ENCODE results near the gene OR52D1.

The OR52D1 gene

DNA sequence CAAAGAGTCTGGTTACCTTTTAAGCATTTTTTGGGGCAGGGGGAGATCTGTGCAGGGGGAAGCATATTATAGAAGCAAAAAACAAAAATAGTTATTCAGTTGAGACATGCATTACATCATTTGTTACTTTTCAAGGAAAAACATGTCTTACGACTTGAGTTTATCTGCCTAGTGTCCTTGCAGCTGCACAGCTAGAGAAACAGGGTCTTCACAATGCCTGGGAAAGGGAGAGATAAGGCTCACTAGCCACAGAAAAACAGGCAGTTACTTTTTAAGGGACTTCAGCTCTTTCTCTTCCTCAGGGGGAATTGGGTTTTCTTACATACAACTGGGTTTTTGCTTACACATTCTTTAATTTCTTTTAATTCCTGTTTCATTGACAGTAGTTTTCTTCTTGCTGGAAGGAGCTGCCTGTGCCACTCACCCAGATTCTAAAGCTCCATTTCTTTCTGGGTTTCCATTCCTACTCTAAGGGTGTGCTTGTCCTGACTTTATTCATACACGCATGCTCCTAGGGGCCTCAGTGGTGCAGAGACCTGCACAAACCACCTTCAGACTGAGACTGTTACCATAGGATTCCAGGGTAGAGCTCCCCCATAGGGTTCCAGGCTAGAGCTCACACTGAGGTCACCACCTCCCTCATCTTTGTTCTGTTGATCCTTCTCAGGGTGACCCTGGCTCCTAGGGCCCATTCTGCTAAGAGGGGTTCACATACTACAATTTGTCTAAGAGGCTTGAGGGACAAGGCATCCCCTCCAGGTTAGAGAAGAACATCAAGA, 42.8 kb downstream of the OR52D1 start (continued):
- TF ChIP-seq, protein P1, sequence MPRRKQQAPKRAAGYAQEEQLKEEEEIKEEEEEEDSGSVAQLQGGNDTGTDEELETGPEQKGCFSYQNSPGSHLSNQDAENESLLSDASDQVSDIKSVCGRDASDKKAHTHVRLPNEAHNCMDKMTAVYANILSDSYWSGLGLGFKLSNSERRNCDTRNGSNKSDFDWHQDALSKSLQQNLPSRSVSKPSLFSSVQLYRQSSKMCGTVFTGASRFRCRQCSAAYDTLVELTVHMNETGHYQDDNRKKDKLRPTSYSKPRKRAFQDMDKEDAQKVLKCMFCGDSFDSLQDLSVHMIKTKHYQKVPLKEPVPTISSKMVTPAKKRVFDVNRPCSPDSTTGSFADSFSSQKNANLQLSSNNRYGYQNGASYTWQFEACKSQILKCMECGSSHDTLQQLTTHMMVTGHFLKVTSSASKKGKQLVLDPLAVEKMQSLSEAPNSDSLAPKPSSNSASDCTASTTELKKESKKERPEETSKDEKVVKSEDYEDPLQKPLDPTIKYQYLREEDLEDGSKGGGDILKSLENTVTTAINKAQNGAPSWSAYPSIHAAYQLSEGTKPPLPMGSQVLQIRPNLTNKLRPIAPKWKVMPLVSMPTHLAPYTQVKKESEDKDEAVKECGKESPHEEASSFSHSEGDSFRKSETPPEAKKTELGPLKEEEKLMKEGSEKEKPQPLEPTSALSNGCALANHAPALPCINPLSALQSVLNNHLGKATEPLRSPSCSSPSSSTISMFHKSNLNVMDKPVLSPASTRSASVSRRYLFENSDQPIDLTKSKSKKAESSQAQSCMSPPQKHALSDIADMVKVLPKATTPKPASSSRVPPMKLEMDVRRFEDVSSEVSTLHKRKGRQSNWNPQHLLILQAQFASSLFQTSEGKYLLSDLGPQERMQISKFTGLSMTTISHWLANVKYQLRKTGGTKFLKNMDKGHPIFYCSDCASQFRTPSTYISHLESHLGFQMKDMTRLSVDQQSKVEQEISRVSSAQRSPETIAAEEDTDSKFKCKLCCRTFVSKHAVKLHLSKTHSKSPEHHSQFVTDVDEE (CRISPR knock-in tag; IDR thresholded peaks at IDR 0.05) = no peak
- TF ChIP-seq CSDC2 (CRISPR knock-in tag; IDR thresholded peaks at IDR 0.05) = no peak
- TF ChIP-seq ZNF8 (CRISPR knock-in tag; IDR thresholded peaks at IDR 0.05) = no peak
- TF ChIP-seq ZNF565 (CRISPR knock-in tag; conservative IDR thresholded peaks at IDR 0.05; ENCODE audit: low read depth) = no peak

DNA sequence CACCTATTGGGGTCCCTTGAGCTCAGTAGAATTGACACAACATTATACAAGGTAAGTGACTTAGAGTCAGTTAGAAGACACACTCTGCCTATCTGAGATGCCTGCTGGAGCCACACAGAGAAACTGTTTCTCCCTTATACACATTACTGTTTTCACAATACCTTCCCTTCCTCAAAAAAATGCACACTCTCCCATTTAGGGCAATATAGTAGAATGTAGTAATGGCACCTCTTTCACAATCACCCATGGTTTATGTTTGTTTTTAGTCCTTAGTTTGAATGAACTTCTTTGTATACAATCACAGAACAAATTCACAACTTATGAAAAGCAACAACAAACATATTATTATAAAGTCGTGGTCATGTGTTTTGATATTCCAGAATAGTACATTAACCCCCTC, 45.6 kb downstream of the OR52D1 start:
- TF ChIP-seq ISL1 (CRISPR knock-in tag; IDR thresholded peaks at IDR 0.05) (no peak), GLIS3 (CRISPR knock-in tag; IDR thresholded peaks at IDR 0.05) (no peak), PPARA (CRISPR knock-in tag; IDR thresholded peaks at IDR 0.05; ENCODE audit: borderline replicate concordance) (no peak), ZNF70 (CRISPR knock-in tag; IDR thresholded peaks at IDR 0.05) (no peak), SNAI2 (CRISPR knock-in tag; IDR thresholded peaks at IDR 0.05) (no peak), TOX (CRISPR knock-in tag; IDR thresholded peaks at IDR 0.05; ENCODE audit: borderline replicate concordance) (no peak), ZFP30 (CRISPR knock-in tag; IDR thresholded peaks at IDR 0.05) (no peak)
- TF ChIP-seq, protein P2, sequence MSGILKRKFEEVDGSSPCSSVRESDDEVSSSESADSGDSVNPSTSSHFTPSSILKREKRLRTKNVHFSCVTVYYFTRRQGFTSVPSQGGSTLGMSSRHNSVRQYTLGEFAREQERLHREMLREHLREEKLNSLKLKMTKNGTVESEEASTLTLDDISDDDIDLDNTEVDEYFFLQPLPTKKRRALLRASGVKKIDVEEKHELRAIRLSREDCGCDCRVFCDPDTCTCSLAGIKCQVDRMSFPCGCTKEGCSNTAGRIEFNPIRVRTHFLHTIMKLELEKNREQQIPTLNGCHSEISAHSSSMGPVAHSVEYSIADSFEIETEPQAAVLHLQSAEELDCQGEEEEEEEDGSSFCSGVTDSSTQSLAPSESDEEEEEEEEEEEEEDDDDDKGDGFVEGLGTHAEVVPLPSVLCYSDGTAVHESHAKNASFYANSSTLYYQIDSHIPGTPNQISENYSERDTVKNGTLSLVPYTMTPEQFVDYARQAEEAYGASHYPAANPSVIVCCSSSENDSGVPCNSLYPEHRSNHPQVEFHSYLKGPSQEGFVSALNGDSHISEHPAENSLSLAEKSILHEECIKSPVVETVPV (CRISPR knock-in tag; IDR thresholded peaks at IDR 0.05) = no peak
- ATAC-seq = no peak

DNA sequence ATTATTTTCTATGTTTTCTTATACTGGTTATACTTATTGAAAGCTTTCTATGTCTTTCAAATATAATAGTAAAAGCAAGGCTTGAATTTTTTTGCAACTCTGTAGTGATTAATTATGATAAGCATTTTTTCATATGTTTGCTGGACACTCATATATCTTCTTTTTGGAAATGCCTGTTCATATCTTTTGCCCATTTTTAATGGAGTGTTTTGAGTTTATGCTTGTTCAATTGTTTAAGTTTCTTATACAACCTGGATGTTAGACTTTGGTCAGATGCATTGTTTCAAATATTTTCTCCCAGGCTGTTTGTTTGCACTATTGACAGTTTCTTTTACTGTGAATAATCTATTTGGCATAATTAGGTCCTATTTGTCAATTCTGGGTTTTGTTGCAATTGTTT, 48.0 kb downstream of the OR52D1 start:
- TF ChIP-seq ARNTL (CRISPR knock-in tag; IDR thresholded peaks at IDR 0.05; ENCODE audit: borderline replicate concordance, low read depth) (no peak), ZC3H10 (CRISPR knock-in tag; IDR thresholded peaks at IDR 0.05) (no peak), ZNF8 (CRISPR knock-in tag; IDR thresholded peaks at IDR 0.05) (no peak), ZNF70 (CRISPR knock-in tag; IDR thresholded peaks at IDR 0.05) (no peak), OSR1 (CRISPR knock-in tag; IDR thresholded peaks at IDR 0.05) (no peak), TOX (CRISPR knock-in tag; IDR thresholded peaks at IDR 0.05; ENCODE audit: borderline replicate concordance) (no peak), ISL1 (CRISPR knock-in tag; IDR thresholded peaks at IDR 0.05) (no peak), SNAI2 (CRISPR knock-in tag; IDR thresholded peaks at IDR 0.05) (no peak), CSDC2 (CRISPR knock-in tag; IDR thresholded peaks at IDR 0.05) (no peak), ZFP3 (CRISPR knock-in tag; IDR thresholded peaks at IDR 0.05) (no peak)
- TF ChIP-seq, protein P3, sequence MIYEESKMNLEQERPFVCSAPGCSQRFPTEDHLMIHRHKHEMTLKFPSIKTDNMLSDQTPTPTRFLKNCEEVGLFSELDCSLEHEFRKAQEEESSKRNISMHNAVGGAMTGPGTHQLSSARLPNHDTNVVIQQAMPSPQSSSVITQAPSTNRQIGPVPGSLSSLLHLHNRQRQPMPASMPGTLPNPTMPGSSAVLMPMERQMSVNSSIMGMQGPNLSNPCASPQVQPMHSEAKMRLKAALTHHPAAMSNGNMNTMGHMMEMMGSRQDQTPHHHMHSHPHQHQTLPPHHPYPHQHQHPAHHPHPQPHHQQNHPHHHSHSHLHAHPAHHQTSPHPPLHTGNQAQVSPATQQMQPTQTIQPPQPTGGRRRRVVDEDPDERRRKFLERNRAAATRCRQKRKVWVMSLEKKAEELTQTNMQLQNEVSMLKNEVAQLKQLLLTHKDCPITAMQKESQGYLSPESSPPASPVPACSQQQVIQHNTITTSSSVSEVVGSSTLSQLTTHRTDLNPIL (CRISPR knock-in tag; IDR thresholded peaks at IDR 0.05; ENCODE audit: low read depth) = no peak
- TF ChIP-seq, protein P1 (CRISPR knock-in tag; IDR thresholded peaks at IDR 0.05) = no peak

More for the DNA sequence above, 48.0 kb downstream of the OR52D1 start:
- no peak for ATAC-seq
